Neuronal stem cell (in vitro differentiated cells): Measurements from ENCODE around the gene RNF32.
A peak's percentile ranks its signal among the peaks of the same experiment; 100 is the strongest.
"Not testable (repeated sequence)": the region's sequence is repeated elsewhere in the genome, so short reads cannot be mapped to it uniquely, and the experiment has no call there.

Experiments used
- DNase-seq: peaks from one replicate; pipeline ENCODE4 v3.0.0-alpha.2; 2013; ENCODE audit warnings: low spot score
- H2AFZ ChIP-seq: one replicate; pipeline ENCODE4 v1.6.1; 2013; ENCODE audit warnings: mild to moderate bottlenecking, low read length, inconsistent platforms
- H2AK5ac ChIP-seq: 2 replicates; pipeline ENCODE4 v1.6.1; 2013; ENCODE audit warnings: low read depth, mild to moderate bottlenecking, inconsistent platforms, low read length, moderate library complexity, mixed read lengths
- H2BK120ac ChIP-seq: 2 replicates; pipeline ENCODE4 v1.6.1; 2013; ENCODE audit warnings: low read depth, mild to moderate bottlenecking, inconsistent platforms, low read length, moderate library complexity, mixed read lengths
- H2BK12ac ChIP-seq: one replicate; pipeline ENCODE4 v1.6.1; 2013; ENCODE audit warnings: low read length, inconsistent platforms
- H2BK15ac ChIP-seq: 2 replicates; pipeline ENCODE4 v1.6.1; 2013; ENCODE audit warnings: mild to moderate bottlenecking, low read length, inconsistent platforms, mixed read lengths
- H2BK5ac ChIP-seq: one replicate; pipeline ENCODE4 v1.6.1; 2013; ENCODE audit warnings: inconsistent platforms, mild to moderate bottlenecking, low read length, moderate library complexity
- H3K14ac ChIP-seq: one replicate; pipeline ENCODE4 v1.6.1; 2013; ENCODE audit warnings: low read length, inconsistent platforms
- H3K18ac ChIP-seq: 2 replicates; pipeline ENCODE4 v1.6.1; 2013; ENCODE audit warnings: low read length, inconsistent platforms
- H3K23ac ChIP-seq: 2 replicates; pipeline ENCODE4 v1.6.1; 2013; ENCODE audit warnings: low read depth, mild to moderate bottlenecking, mixed read lengths, low read length, inconsistent platforms; ENCODE audit not compliant: poor library complexity
- H3K27ac ChIP-seq: replicated peaks from 3 replicates; pipeline ENCODE4 v1.5.1; 2013; ENCODE audit warnings: low read length, inconsistent platforms
- H3K27me3 ChIP-seq, 3 experiments: 2 replicates each; pipeline ENCODE4 v1.6.1; 2013; ENCODE audit warnings: low read length in 3 of 3, mild to moderate bottlenecking in 2 of 3, inconsistent platforms in 1 of 3, low read depth in 1 of 3, mixed read lengths in 1 of 3, moderate library complexity in 1 of 3; ENCODE audit not compliant: control insufficient read depth in 3 of 3, insufficient read depth in 3 of 3
- H3K36me3 ChIP-seq, 2 donors: replicated peaks in 1 of 2; 2 replicates each; pipeline ENCODE4 v1.6.1; 2013; ENCODE audit warnings: low read length in 2 of 2; ENCODE audit not compliant: control insufficient read depth in 2 of 2, insufficient read depth in 2 of 2
- H3K4ac ChIP-seq: 2 replicates; pipeline ENCODE4 v1.6.1; 2013; ENCODE audit warnings: inconsistent platforms, mild to moderate bottlenecking, low read length, moderate library complexity
- H3K4me1 ChIP-seq, 2 donors: 1 replicate in 1 of 2; 2 replicates in 1 of 2; pipeline ENCODE4 v1.6.1; 2013; ENCODE audit warnings: low read length in 2 of 2, low read depth in 1 of 2; ENCODE audit not compliant: control insufficient read depth in 2 of 2, insufficient read depth in 1 of 2
- H3K4me2 ChIP-seq: one replicate; pipeline ENCODE4 v1.6.1; 2013; ENCODE audit warnings: mild to moderate bottlenecking, low read length, inconsistent platforms; ENCODE audit not compliant: insufficient read depth, poor library complexity, severe bottlenecking
- H3K4me3 ChIP-seq, 2 donors: 2 replicates each; pipeline ENCODE4 v1.5.1; 2013; ENCODE audit warnings: low read length in 2 of 2, mild to moderate bottlenecking in 2 of 2, inconsistent platforms in 1 of 2, moderate library complexity in 1 of 2
- H3K79me1 ChIP-seq: one replicate; pipeline ENCODE4 v1.6.1; 2013; ENCODE audit warnings: low read depth, mild to moderate bottlenecking, inconsistent platforms, low read length, moderate library complexity
- H3K9ac ChIP-seq: one replicate; pipeline ENCODE4 v1.6.1; 2013; ENCODE audit warnings: mild to moderate bottlenecking, low read depth, low read length, inconsistent platforms; ENCODE audit not compliant: poor library complexity
- H3K9me3 ChIP-seq, 2 donors: replicated peaks in 1 of 2; 2 replicates each; pipeline versions ENCODE3 to v1.6.1; 2013; ENCODE audit warnings: low read length in 2 of 2, mild to moderate bottlenecking in 2 of 2, inconsistent platforms in 1 of 2, low read depth in 1 of 2, mixed read lengths in 1 of 2, moderate library complexity in 1 of 2; ENCODE audit not compliant: control insufficient read depth in 2 of 2, insufficient read depth in 1 of 2
- H4K8ac ChIP-seq: one replicate; pipeline ENCODE4 v1.6.1; 2013; ENCODE audit warnings: low read depth, mild to moderate bottlenecking, inconsistent platforms, low read length, moderate library complexity
- H4K91ac ChIP-seq: one replicate; pipeline ENCODE4 v1.6.1; 2013; ENCODE audit warnings: low read length, low read depth, mild to moderate bottlenecking, inconsistent platforms; ENCODE audit not compliant: poor library complexity
- WGBS, 2 donors: extraction: QIAGEN DNeasy Blood & Tissue Kit; methylation state at CpG; one replicate each; pipeline ENCODE4 v1.1.7; 2013; ENCODE audit warnings: missing lambda C conversion rate in 2 of 2, mixed read lengths in 1 of 2; ENCODE audit not compliant: insufficient read length in 2 of 2, insufficient replicate concordance in 1 of 2; ENCODE audit errors: extremely low coverage in 2 of 2; 5-methylcytosine and 5-hydroxymethylcytosine counted together

The RNF32 gene

DNA sequence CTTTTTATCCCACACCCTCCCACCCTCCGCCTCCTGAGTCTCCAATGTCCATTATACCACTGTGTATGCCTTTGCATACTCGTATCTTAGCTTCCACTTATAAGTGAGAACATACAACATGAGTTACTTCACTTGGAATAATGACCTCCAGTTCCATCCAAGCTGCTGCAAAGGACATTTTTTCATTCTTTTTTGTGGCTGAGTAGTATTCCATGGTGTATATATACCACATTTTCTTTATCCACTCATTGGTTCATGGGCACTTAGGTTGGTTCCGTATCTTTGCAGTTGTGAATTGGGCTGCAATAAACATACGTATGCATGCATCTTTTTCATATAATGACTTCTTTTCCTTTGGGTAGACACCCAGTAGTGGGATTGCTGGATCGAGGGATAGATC is 6.8 kb downstream of the RNF32 start:
- H3K27ac ChIP-seq, H3K79me1 ChIP-seq, H3K27me3 ChIP-seq, H3K9me3 ChIP-seq, H4K8ac ChIP-seq, H3K4ac ChIP-seq, H2BK120ac ChIP-seq, H3K23ac ChIP-seq, H3K14ac ChIP-seq, H3K4me1 ChIP-seq, H3K18ac ChIP-seq, H3K4me2 ChIP-seq, H3K4me3 ChIP-seq, H2AFZ ChIP-seq, DNase-seq, H2BK15ac ChIP-seq, H2AK5ac ChIP-seq, H2BK5ac ChIP-seq, H4K91ac ChIP-seq, H2BK12ac ChIP-seq, H3K9ac ChIP-seq, H3K36me3 ChIP-seq: not testable (repeated sequence)
- WGBS, 2 donors = no CpG with 5 or more reads among the region's 5 CpGs

DNA sequence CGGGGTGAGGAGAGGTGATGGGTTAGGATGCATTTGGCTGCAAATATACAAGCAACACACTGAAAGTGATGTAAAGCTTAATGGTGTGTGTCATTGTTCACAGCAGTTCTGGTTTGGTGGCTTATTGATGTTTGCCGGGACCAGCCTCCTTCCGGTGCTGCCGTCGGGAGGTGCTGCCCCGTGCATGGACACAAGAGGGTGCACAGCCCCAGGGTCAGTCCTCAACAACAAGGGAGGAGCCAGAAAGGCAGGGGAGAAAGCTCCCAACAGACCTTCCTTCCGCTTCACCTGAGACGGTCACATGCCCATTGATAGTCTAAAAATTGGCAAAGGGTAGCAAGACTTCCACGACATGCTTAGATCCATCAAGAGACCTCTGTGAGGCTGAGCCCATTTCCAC is 9.5 kb downstream of the RNF32 start:
- H3K9me3 ChIP-seq = no peaks in the 10 kb centered on the region
- H2BK5ac ChIP-seq = no peak overlapping the region
- H3K27me3 ChIP-seq = no peaks in the 10 kb centered on the region
- no peak overlapping the region for H2BK15ac ChIP-seq
- H3K9ac ChIP-seq = no peak overlapping the region
- H3K23ac ChIP-seq = no peak overlapping the region
- peaks cover 0 to 3% of the 10 kb centered on the region in 2 donors for H3K4me1 ChIP-seq
- no peaks in the 10 kb centered on the region for H3K36me3 ChIP-seq
- peak overlapping the region; percentile 74 for H4K91ac ChIP-seq
- DNase-seq = no peak
- no peak overlapping the region for H4K8ac ChIP-seq
- H2BK120ac ChIP-seq = no peak overlapping the region
- peak overlapping the region; percentile 25 for H3K18ac ChIP-seq
- no peak overlapping the region for H3K4me2 ChIP-seq
- H2BK12ac ChIP-seq = no peak overlapping the region
- no peak overlapping the region for H2AFZ ChIP-seq
- no peak overlapping the region for H3K14ac ChIP-seq
- H3K4ac ChIP-seq = no peak overlapping the region
- no CpG with 5 or more reads among the region's 9 CpGs for WGBS, 2 donors
- H3K4me3 ChIP-seq = no peak overlapping the region
- no peak overlapping the region for H3K27ac ChIP-seq
- no peak overlapping the region for H2AK5ac ChIP-seq
- no peaks in the 10 kb centered on the region for H3K79me1 ChIP-seq

DNA sequence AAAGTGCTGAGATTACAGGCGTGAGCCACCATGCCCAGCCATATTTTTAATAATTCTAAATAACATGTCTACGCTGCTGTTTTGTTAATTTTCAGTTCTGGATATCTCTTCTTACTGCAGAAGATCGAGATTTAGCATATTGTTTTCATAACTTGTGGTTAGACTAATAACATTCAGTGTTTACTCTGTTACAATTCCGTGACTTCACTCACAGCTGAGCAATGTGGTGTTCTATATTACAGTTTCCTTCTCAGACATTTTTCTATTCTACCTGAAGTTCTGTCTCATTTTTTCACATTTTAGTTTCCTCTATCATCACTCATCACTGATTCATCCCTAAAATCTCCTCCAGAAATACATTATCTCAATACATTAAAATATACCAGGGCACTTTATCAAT is 10.9 kb downstream of the RNF32 start:
- Histone ChIP-seq H3K79me1 (no peaks in the 10 kb centered on the region), H3K36me3 (no peaks in the 10 kb centered on the region), H2BK12ac (no peak overlapping the region), H4K91ac (no peak overlapping the region), H2AK5ac (no peak overlapping the region), H4K8ac (no peak overlapping the region), H3K14ac (no peak overlapping the region), H3K4me1 (peaks cover under 1 to 4% of the 10 kb centered on the region in 2 donors), H3K23ac (no peak overlapping the region), H3K4me2 (no peak overlapping the region), H3K9me3 (no peaks in the 10 kb centered on the region), H3K27ac (no peak overlapping the region), H2BK120ac (no peak overlapping the region), H2AFZ (no peak overlapping the region), H3K4ac (no peak overlapping the region), H2BK15ac (no peak overlapping the region), H3K18ac (no peak overlapping the region), H2BK5ac (no peak overlapping the region), H3K27me3 (no peaks in the 10 kb centered on the region), H3K9ac (no peak overlapping the region), H3K4me3 (no peak overlapping the region)
- WGBS, 2 donors = no CpG with 5 or more reads among the region's 4 CpGs
- no peak for DNase-seq

DNA sequence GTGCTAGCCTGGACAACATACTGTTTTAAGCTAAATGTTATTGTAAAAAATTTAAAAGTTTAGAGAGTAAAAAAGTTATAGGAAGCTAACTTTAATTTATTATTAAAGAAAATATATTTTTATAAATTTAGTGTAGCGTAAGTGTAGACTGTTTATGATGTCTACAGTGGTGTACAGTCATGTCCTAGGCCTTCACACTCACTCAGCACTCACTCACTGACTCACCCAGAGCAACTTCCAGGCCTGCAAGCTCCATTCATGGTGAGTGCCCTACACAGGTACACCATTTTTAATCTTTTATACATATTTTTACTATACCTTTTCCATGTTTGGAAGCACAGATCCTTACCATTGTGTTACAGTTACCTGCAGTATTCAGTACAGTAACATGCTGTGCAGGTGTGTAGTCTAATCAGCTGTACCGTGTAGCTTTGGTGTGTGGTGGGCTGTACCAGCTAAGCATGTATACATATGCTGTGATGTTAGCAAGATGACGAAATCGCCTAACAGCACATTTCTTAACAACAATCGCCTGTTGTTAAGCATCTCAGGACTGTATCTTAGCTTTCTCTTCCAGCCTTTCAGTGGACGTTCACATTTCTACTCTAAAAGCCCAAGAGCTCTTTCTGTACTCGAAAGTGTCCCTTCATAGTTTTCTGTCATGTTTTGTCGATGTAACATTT is 12.5 kb downstream of the RNF32 start:
- WGBS, 2 donors = no CpG with 5 or more reads among the region's 8 CpGs
- H3K27ac ChIP-seq = no peak overlapping the region

More for the DNA sequence above, 12.5 kb downstream of the RNF32 start:
- Histone ChIP-seq H4K8ac (no peak overlapping the region), H3K79me1 (no peaks in the 10 kb centered on the region), H2AK5ac (no peak overlapping the region), H2AFZ (no peak overlapping the region), H3K14ac (no peak overlapping the region), H3K36me3 (no peaks in the 10 kb centered on the region), H4K91ac (no peak overlapping the region), H3K4ac (no peak overlapping the region), H2BK12ac (no peak overlapping the region), H3K27me3 (no peaks in the 10 kb centered on the region), H3K9me3 (no peaks in the 10 kb centered on the region), H2BK120ac (no peak overlapping the region), H3K4me1 (peaks cover 4 to 8% of the 10 kb centered on the region in 2 donors), H3K4me3 (no peak overlapping the region), H2BK15ac (no peak overlapping the region), H3K18ac (no peak overlapping the region), H3K9ac (no peak overlapping the region), H2BK5ac (no peak overlapping the region), H3K4me2 (no peak overlapping the region), H3K23ac (no peak overlapping the region)
- DNase-seq = no peak
